Measurements from ENCODE around the gene FSTL5. TPM values are rescaled to one million over a fixed set of nuclear protein-coding genes. Genes with fewer than 3 reads are reported as not detected.

The FSTL5 gene
- total RNA-seq, 4 donors from 2014 or later, result 0.33 to 0.52 (median 0.40) TPM

DNA sequence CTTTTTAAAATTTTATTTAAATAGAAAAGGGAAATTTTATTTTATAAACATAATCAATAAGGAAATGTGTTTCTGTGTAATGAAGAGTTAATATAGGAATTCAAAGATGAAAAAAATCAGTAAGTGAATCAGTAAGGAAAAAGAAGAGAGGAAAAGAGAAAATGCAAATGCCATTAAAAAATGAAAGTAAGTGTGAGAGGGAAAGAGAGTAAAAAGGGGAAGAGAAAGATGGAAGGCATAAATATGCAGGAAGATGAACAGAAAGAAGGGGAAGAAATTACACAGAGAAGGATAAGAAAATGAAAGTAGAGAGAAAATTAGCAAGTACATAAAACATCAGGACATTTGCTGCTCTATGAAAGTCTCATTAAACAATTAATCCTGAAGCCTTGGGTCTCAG lies 349.9 kb downstream of the FSTL5 start:
- Histone ChIP-seq H3K4me3 (no peak overlapping the region), H3K27ac (replicated peaks in 1 of 4) (no peak overlapping the region), H3K27me3 (no peaks in the 10 kb centered on the region), H3K4me1 (peaks cover 0 to 10% (median 3%) of the 10 kb centered on the region in 4 donors), H3K36me3 (no peaks in the 10 kb centered on the region), H3K9me3 (no peaks in the 10 kb centered on the region)
- DNase-seq (ENCODE audit: extremely low spot score), result no peak
- intact Hi-C loops (cut with DNase I), result no loop called here
- TF ChIP-seq POLR2AphosphoS5 (IDR thresholded peaks at IDR 0.05) (no peak), POLR2A (IDR thresholded peaks at IDR 0.05; ENCODE audit: low read depth) (no peak), EP300 (IDR thresholded peaks at IDR 0.05) (no peak)
- TF ChIP-seq, protein P1, sequence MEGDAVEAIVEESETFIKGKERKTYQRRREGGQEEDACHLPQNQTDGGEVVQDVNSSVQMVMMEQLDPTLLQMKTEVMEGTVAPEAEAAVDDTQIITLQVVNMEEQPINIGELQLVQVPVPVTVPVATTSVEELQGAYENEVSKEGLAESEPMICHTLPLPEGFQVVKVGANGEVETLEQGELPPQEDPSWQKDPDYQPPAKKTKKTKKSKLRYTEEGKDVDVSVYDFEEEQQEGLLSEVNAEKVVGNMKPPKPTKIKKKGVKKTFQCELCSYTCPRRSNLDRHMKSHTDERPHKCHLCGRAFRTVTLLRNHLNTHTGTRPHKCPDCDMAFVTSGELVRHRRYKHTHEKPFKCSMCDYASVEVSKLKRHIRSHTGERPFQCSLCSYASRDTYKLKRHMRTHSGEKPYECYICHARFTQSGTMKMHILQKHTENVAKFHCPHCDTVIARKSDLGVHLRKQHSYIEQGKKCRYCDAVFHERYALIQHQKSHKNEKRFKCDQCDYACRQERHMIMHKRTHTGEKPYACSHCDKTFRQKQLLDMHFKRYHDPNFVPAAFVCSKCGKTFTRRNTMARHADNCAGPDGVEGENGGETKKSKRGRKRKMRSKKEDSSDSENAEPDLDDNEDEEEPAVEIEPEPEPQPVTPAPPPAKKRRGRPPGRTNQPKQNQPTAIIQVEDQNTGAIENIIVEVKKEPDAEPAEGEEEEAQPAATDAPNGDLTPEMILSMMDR (IDR thresholded peaks at IDR 0.05), result no peak

DNA sequence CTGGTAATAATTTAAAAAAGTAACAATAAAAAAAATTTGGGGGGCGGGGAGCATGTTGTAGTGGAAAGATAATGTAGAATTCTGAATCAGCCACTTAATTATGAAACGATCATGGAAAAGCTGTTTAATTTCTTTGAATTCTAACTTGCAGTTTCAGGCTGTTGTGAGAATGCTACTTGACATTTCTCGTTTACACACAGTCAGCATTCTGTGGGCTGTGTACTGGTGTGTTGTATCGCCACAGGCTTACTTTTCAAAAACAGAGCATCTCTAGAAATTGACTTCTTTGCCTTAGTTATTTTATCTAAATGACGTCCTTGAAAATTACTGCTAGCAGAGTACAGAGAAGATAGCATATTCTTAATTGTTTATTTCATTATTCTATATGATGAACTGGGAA lies 350.4 kb downstream of the FSTL5 start:
- Histone ChIP-seq H3K27me3 (no peaks in the 10 kb centered on the region), H3K36me3 (no peaks in the 10 kb centered on the region), H3K27ac (replicated peaks in 1 of 4) (no peak overlapping the region), H3K4me1 (peaks cover 0 to 10% (median 3%) of the 10 kb centered on the region in 4 donors), H3K4me3 (no peak overlapping the region), H3K9me3 (no peaks in the 10 kb centered on the region)
- 78% methylated on average over 5 of the region's 5 CpGs for WGBS
- DNase-seq (ENCODE audit: extremely low spot score), result no peak
- TF ChIP-seq POLR2A (IDR thresholded peaks at IDR 0.05; ENCODE audit: low read depth), result no peak
- no peak for TF ChIP-seq EP300 (IDR thresholded peaks at IDR 0.05)
- TF ChIP-seq POLR2AphosphoS5 (IDR thresholded peaks at IDR 0.05), result no peak
- TF ChIP-seq, protein P1 (IDR thresholded peaks at IDR 0.05), result no peak
- intact Hi-C loops (cut with DNase I), result no loop called here

DNA sequence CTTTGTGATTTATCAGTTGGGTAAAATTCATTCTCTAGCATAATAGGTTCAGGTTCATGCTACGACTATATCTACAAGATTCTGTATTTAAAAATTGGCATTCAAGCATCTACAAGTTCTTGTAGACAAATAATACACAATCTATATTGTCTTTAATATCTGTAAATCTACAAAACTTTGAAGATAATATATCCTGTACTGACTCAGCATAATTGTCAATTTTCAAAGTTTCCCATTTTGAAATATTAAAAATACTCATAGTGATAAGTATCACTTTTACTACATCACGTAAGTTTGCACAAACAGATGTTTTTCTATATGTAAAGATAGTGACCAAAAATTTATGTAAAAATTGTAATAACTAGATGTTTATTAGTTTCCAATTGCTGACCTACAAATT lies 360.6 kb downstream of the FSTL5 start:
- no peak for TF ChIP-seq POLR2A (IDR thresholded peaks at IDR 0.05; ENCODE audit: low read depth)
- no peak for TF ChIP-seq EP300 (IDR thresholded peaks at IDR 0.05)
- TF ChIP-seq, protein P1 (IDR thresholded peaks at IDR 0.05), result no peak
- no peak for TF ChIP-seq POLR2AphosphoS5 (IDR thresholded peaks at IDR 0.05)
- no peaks in the 10 kb centered on the region for H3K36me3 ChIP-seq
- H3K27me3 ChIP-seq, result no peaks in the 10 kb centered on the region
- intact Hi-C loops (cut with DNase I), result no loop called here
- no peaks in the 10 kb centered on the region for H3K9me3 ChIP-seq
- no peaks in the 10 kb centered on the region for H3K4me1 ChIP-seq
- H3K4me3 ChIP-seq, result no peak overlapping the region
- DNase-seq (ENCODE audit: extremely low spot score), result no peak
- no peak overlapping the region for H3K27ac ChIP-seq (replicated peaks in 1 of 4)
- 87% methylated on average over 2 of the region's 2 CpGs for whole genome bisulfite sequencing

DNA sequence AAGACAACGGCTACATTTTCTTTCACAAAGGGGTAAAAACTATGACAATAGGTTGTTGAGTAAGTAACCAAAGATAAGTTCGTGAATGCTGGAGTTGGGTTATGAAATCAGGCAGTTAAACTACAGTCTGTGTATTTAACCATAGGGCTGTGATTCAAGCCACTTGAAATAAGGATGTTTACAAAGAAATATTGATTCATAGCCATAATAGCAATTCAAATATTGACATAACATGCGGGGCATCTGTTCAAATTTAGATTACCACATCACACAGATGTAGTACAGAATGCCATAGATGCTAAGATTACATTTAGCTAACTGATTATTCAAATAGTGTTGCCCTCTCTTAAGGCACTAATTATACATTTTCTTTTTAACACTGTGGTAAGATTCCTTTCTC lies 364.1 kb downstream of the FSTL5 start:
- Histone ChIP-seq H3K9me3 (no peaks in the 10 kb centered on the region), H3K27ac (replicated peaks in 1 of 4) (no peak overlapping the region), H3K4me1 (no peaks in the 10 kb centered on the region), H3K36me3 (no peaks in the 10 kb centered on the region), H3K4me3 (no peak overlapping the region), H3K27me3 (no peaks in the 10 kb centered on the region)
- no peak for TF ChIP-seq EP300 (IDR thresholded peaks at IDR 0.05)
- no peak for TF ChIP-seq POLR2AphosphoS5 (IDR thresholded peaks at IDR 0.05)
- TF ChIP-seq, protein P1 (IDR thresholded peaks at IDR 0.05), result no peak
- no peak for TF ChIP-seq POLR2A (IDR thresholded peaks at IDR 0.05; ENCODE audit: low read depth)
- WGBS, result 74% methylated on average over 3 of the region's 3 CpGs
- intact Hi-C loops (cut with DNase I), result no loop called here
- DNase-seq (ENCODE audit: extremely low spot score), result no peak

DNA sequence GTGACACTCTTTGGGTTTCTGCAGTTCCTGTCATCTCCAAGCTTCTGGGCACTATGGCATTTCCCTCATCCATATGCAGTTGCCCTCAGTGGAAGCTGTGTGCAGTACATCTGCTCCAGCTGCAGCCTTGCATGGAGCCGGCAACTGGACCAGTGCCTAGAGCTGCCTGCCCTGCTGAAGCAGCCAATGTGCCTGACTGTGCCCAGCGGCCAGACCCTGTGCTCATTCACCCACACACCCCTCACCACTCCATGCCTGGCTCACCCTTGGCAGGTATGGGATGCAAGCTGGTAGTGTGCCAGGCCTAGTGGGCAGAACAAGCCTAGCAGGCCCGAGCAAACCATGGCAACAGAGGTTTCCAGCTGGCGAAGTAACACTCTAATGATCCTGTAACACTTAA lies 370.8 kb downstream of the FSTL5 start:
- Histone ChIP-seq H3K27ac (replicated peaks in 1 of 4) (no peak overlapping the region), H3K4me1 (no peaks in the 10 kb centered on the region), H3K4me3 (no peak overlapping the region), H3K9me3 (no peaks in the 10 kb centered on the region), H3K36me3 (no peaks in the 10 kb centered on the region), H3K27me3 (no peaks in the 10 kb centered on the region)
- TF ChIP-seq POLR2AphosphoS5 (IDR thresholded peaks at IDR 0.05) (no peak), EP300 (IDR thresholded peaks at IDR 0.05) (no peak), POLR2A (IDR thresholded peaks at IDR 0.05; ENCODE audit: low read depth) (no peak)
- TF ChIP-seq, protein P1 (IDR thresholded peaks at IDR 0.05), result no peak
- intact Hi-C loops (cut with DNase I), result no loop called here
- 98% methylated on average over 4 of the region's 4 CpGs for WGBS
- DNase-seq (ENCODE audit: extremely low spot score), result no peak
